ENCODE data around the gene NRGN. TPM values are rescaled to one million over a fixed set of nuclear protein-coding genes. Genes with fewer than 3 reads are reported as not detected.
"Not testable (repeated sequence)": the region's sequence is repeated elsewhere in the genome, so short reads cannot be mapped to it uniquely, and the experiment has no call there.

Gene NRGN
- total RNA-seq, 1 experiment from 2014 or later = 5.8 TPM

DNA sequence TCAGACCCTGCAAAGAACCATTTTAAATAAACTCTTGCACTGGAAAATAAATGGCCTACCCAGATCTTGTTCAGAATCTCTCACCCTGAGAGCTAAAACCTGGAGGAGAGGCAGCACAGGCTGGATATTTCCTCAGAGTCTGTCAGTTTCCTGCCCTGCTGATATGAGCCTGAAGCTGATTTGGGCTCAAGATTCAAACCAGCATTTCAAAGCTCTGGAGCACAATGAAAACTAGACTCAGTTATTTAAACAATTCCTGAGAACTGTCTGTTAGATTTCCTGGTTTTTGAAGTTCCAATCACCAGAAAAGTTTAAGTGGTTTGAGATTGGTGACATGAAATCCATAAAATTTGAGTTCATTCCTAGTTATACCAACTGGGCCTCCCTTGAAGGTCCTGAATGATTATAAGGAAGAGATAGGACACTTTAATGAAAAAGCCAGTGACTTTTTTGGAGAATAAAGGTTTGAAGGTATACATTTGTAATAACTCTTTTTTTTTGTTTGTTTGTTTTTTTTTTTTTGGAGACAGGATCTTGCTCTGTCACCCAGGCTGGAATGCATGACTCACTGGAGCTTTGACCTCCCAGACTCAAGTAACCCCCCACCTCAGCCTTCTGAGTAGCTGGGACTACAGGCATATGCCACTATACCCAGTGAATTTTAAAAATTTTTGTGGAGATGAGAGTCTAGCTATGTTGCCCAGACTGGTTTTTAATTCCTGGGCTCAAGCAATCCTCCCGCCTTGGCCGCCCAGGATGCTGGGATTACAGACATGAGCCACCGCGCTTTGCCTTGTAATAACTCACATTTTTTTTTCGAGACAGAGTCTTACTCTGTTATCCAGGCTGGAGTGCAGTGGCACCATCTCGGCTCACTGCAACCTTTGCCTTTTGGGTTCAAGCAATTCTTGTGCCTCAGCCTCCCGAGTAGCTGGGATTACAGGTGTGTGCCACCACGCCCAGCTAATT, 30.3 kb downstream of the NRGN start:
- Mint-ChIP-seq H3K36me3 (ENCODE audit: insufficient read depth, unreplicated experiment) (no peaks in the 10 kb centered on the region), H3K4me1 (ENCODE audit: low read depth, unreplicated experiment) (no peaks in the 10 kb centered on the region), H3K27me3 (ENCODE audit: unreplicated experiment) (no peaks in the 10 kb centered on the region), H3K27ac (ENCODE audit: unreplicated experiment) (no peak overlapping the region), H3K4me3 (ENCODE audit: low read depth, unreplicated experiment) (no peak overlapping the region), H3K9me3 (ENCODE audit: low read depth, unreplicated experiment) (no peaks in the 10 kb centered on the region)
- no TSS peak for BruUV-seq (replicated peaks)
- no peak for DNase-seq
- intact Hi-C loops (cut with micrococcal nuclease; ENCODE audit: unreplicated experiment) = no loop called here
- TF ChIP-seq, protein P1, sequence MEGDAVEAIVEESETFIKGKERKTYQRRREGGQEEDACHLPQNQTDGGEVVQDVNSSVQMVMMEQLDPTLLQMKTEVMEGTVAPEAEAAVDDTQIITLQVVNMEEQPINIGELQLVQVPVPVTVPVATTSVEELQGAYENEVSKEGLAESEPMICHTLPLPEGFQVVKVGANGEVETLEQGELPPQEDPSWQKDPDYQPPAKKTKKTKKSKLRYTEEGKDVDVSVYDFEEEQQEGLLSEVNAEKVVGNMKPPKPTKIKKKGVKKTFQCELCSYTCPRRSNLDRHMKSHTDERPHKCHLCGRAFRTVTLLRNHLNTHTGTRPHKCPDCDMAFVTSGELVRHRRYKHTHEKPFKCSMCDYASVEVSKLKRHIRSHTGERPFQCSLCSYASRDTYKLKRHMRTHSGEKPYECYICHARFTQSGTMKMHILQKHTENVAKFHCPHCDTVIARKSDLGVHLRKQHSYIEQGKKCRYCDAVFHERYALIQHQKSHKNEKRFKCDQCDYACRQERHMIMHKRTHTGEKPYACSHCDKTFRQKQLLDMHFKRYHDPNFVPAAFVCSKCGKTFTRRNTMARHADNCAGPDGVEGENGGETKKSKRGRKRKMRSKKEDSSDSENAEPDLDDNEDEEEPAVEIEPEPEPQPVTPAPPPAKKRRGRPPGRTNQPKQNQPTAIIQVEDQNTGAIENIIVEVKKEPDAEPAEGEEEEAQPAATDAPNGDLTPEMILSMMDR (IDR thresholded peaks at IDR 0.05; ENCODE audit: unreplicated experiment) = no peak
- CTCF ChIA-PET = interaction anchor here (0.7 to 1.0 kb wide), 4 partner anchors 24 to 1572 kb away, joined by 3 read pairs; partner anchors contain the start of gene NRGN

DNA sequence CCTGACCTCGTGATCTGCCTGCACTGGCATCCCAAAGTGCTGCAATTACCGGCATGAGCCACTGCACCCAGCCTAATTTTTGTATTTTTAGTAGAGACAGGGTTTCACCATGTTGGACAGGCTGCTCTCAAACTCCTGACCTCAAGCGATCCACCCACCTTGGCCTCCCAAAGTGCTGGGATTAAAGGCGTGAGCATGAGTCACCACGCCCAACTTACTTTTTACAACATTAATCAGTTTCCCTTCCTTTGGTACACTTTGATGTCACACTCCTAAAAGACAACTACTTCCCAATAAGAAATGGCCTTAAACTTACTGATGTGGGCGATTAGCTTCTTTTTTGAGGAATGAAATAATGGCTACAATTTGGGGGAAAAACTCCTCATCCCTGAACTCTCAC, 31.2 kb downstream of the NRGN start:
- CTCF ChIA-PET; H3K4me1 Mint-ChIP-seq (ENCODE audit: low read depth, unreplicated experiment); intact Hi-C loops (cut with micrococcal nuclease; ENCODE audit: unreplicated experiment); H3K27ac Mint-ChIP-seq (ENCODE audit: unreplicated experiment); DNase-seq; H3K9me3 Mint-ChIP-seq (ENCODE audit: low read depth, unreplicated experiment); H3K36me3 Mint-ChIP-seq (ENCODE audit: insufficient read depth, unreplicated experiment); BruUV-seq (replicated peaks); H3K27me3 Mint-ChIP-seq (ENCODE audit: unreplicated experiment); H3K4me3 Mint-ChIP-seq (ENCODE audit: low read depth, unreplicated experiment): not testable (repeated sequence)

DNA sequence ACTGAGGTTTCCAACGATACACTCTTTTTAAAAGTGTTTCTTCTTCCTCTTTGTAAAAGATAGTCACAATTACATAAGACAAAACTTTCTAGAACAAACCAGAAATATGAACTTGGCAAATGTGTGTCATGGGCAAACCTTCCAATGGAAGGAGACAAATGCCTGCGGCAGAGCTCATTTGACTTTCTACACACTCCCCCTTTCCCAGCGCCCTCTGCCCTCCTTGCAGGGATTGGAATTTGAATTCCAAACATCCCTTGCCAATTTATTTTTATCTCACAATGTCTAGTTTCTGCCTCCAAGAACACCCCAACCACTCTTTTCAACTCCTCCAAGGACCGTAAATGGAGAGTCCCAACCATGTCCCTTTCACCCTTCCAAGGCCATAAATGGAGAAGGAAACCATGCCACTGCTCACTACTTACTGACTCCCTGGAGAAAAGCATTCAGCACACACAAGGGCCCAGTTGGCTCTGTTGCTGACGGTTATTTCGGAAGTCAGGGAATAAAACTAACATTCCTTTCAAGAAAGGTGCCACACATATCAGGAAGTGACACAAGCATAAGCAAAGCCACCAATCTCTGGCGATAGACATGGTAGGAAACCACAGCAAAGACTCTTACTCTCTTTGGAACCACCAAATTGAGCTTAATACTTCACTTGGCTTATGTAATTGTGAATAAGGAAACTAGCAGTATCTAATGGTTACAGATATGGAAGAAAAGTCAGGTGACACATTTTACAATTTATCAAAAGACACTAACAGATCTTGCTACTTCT, 37.3 kb downstream of the NRGN start:
- H3K27ac Mint-ChIP-seq (ENCODE audit: unreplicated experiment) = no peak overlapping the region
- intact Hi-C loops (cut with micrococcal nuclease; ENCODE audit: unreplicated experiment) = no loop called here
- no peak for DNase-seq
- H3K9me3 Mint-ChIP-seq (ENCODE audit: low read depth, unreplicated experiment) = no peaks in the 10 kb centered on the region
- H3K4me1 Mint-ChIP-seq (ENCODE audit: low read depth, unreplicated experiment) = peaks cover 7% of the 10 kb centered on the region
- BruUV-seq (replicated peaks) = no TSS peak
- no peaks in the 10 kb centered on the region for H3K27me3 Mint-ChIP-seq (ENCODE audit: unreplicated experiment)
- H3K4me3 Mint-ChIP-seq (ENCODE audit: low read depth, unreplicated experiment) = no peak overlapping the region
- H3K36me3 Mint-ChIP-seq (ENCODE audit: insufficient read depth, unreplicated experiment) = no peaks in the 10 kb centered on the region
- TF ChIP-seq, protein P1 (IDR thresholded peaks at IDR 0.05; ENCODE audit: unreplicated experiment) = no peak
- CTCF ChIA-PET = no interaction called here

DNA sequence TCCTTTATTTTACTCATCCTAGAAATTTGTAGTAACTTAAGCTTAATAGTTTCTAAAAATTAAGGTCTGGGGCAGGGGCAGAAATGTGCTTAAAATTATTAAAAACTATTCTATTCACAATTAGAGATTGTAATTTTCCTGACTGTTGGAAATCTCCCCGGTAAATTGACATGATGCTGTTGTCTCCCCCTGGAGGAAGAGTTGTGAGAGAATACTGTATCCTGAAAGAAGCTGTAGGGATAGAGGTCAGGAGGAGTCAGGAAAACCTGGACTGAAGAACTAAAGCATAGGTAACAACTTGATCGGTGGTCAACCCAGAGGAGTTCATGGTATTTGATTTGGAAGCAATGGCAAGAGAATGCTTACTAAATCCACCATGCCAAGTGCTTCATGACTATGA, 38.5 kb downstream of the NRGN start:
- CTCF ChIA-PET = interaction anchor here (1.7 kb wide), 1 partner anchor 109 kb away, joined by 4 read pairs; no protein-coding TSS in a partner anchor
- Mint-ChIP-seq H3K36me3 (ENCODE audit: insufficient read depth, unreplicated experiment) (no peaks in the 10 kb centered on the region), H3K27ac (ENCODE audit: unreplicated experiment) (no peak overlapping the region), H3K9me3 (ENCODE audit: low read depth, unreplicated experiment) (no peaks in the 10 kb centered on the region), H3K4me3 (ENCODE audit: low read depth, unreplicated experiment) (no peak overlapping the region), H3K27me3 (ENCODE audit: unreplicated experiment) (no peaks in the 10 kb centered on the region), H3K4me1 (ENCODE audit: low read depth, unreplicated experiment) (peaks cover 7% of the 10 kb centered on the region)
- no peak for DNase-seq
- TF ChIP-seq, protein P1 (IDR thresholded peaks at IDR 0.05; ENCODE audit: unreplicated experiment) = no peak
- intact Hi-C loops (cut with micrococcal nuclease; ENCODE audit: unreplicated experiment) = no loop called here
- no TSS peak for BruUV-seq (replicated peaks)

Data from Calu3 (cell line).